NB4 (cell line): Measurements from ENCODE around the gene CCDC60.

Source experiments
- DNase-seq: peaks from one replicate; pipeline ENCODE4 v3.0.0; 2010; ENCODE audit warnings: low read depth
- H3K4me3 ChIP-seq: one replicate; pipeline ENCODE4 v1.5.1; 2011; ENCODE audit warnings: mild to moderate bottlenecking, low read depth, low read length, moderate library complexity
- MYC ChIP-seq: IDR thresholded peaks from 2 replicates; pipeline ENCODE4 v1.6.1; 2011; ENCODE audit warnings: low read depth, low read length
- POLR2A ChIP-seq: IDR thresholded peaks from 2 replicates; pipeline ENCODE4 v1.6.1; 2011; ENCODE audit warnings: mild to moderate bottlenecking; ENCODE audit not compliant: insufficient read length; ENCODE audit errors: extremely low read depth
- TF ChIP-seq, protein P1 (sequence below): IDR thresholded peaks from 2 replicates; pipeline ENCODE4 v1.6.1; 2011; ENCODE audit warnings: low read depth, low read length
- TF ChIP-seq, protein P2 (sequence below): IDR thresholded peaks from one replicate; pipeline ENCODE4 v1.5.1; 2012; ENCODE audit warnings: low read depth, low read length

The CCDC60 gene

DNA sequence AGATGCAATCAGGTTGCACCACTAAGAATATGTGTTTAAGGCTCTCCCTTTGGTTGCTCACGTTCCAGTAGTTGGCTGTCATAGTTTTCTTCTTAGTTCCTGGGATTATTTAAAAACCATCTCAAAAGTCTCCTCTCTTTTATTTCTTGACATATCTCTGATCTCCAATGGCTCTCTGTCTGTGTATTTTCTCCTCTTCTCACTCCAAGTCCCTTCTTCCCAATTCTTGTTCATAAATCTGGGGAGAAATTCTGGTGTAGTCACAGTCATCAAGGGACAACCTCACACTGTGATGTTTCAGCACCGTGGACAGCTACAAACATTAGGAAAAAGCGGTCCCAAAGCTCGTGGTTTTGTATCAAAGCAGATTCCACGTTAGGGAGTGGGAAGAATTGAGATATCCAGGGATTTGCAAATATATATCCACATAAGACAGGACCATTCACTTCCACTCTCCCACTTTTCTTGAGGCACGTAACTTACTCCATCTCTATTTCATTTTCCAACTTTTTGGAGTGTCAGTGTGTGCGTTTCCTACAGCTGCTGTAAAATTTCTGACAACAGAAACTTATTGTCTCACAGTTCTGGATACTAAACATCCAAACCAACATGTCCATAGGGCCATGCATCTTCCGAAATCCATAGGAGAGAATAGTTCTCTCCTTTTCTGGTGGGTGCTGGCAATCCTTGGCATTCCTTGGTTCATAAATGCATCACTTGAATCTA lies 178.4 kb downstream of the CCDC60 start:
- TF ChIP-seq, protein P1, sequence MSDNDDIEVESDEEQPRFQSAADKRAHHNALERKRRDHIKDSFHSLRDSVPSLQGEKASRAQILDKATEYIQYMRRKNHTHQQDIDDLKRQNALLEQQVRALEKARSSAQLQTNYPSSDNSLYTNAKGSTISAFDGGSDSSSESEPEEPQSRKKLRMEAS = no peak
- no peak overlapping the region for H3K4me3 ChIP-seq
- DNase-seq = peak; percentile 22

DNA sequence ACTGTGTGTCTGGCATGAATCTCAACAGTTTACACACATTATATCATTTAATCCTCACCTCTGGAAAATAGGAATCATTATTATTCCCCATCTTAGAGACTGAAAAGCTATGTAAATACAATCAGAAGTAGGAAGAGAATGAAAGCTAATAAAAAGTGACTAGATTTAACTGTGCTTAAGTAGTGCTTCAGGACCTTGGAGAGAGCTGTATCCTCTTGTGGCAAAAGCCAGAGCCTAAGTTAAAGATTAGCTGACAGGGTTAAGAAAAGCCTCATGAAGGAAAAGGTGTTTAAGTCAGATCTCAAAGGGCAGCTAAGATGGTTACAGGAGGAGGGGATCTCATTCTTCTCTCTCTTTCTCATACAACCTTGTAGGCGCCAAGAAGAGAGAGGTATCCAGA lies 193.7 kb downstream of the CCDC60 start:
- TF ChIP-seq MYC (no peak), POLR2A (no peak)
- TF ChIP-seq, protein P1 = no peak
- TF ChIP-seq, protein P2, sequence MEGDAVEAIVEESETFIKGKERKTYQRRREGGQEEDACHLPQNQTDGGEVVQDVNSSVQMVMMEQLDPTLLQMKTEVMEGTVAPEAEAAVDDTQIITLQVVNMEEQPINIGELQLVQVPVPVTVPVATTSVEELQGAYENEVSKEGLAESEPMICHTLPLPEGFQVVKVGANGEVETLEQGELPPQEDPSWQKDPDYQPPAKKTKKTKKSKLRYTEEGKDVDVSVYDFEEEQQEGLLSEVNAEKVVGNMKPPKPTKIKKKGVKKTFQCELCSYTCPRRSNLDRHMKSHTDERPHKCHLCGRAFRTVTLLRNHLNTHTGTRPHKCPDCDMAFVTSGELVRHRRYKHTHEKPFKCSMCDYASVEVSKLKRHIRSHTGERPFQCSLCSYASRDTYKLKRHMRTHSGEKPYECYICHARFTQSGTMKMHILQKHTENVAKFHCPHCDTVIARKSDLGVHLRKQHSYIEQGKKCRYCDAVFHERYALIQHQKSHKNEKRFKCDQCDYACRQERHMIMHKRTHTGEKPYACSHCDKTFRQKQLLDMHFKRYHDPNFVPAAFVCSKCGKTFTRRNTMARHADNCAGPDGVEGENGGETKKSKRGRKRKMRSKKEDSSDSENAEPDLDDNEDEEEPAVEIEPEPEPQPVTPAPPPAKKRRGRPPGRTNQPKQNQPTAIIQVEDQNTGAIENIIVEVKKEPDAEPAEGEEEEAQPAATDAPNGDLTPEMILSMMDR = no peak
- DNase-seq = peak; percentile 50
- no peak overlapping the region for H3K4me3 ChIP-seq

DNA sequence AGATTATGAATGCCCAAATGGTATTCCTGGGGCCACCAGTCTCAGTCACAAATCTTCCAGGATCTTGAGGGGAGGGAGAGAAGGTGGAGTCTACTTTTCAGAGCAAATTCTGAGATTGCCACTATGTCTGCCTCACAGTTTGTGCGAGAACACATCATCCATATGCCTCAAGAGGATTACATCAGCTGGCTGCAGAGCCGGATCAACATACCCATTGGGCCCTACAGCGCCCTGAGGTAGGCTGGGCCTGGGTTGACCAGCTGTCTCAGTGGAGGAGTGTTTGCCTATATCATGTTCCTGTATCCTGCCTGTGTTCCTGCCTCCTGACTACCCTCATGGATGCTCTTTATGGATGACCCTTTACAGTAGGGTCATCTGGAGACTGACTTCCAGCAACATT lies 205.9 kb downstream of the CCDC60 start:
- DNase-seq = no peak
- no peak overlapping the region for H3K4me3 ChIP-seq
- TF ChIP-seq POLR2A (no peak), MYC (no peak)
- TF ChIP-seq, protein P2 = no peak
- TF ChIP-seq, protein P1 = no peak

DNA sequence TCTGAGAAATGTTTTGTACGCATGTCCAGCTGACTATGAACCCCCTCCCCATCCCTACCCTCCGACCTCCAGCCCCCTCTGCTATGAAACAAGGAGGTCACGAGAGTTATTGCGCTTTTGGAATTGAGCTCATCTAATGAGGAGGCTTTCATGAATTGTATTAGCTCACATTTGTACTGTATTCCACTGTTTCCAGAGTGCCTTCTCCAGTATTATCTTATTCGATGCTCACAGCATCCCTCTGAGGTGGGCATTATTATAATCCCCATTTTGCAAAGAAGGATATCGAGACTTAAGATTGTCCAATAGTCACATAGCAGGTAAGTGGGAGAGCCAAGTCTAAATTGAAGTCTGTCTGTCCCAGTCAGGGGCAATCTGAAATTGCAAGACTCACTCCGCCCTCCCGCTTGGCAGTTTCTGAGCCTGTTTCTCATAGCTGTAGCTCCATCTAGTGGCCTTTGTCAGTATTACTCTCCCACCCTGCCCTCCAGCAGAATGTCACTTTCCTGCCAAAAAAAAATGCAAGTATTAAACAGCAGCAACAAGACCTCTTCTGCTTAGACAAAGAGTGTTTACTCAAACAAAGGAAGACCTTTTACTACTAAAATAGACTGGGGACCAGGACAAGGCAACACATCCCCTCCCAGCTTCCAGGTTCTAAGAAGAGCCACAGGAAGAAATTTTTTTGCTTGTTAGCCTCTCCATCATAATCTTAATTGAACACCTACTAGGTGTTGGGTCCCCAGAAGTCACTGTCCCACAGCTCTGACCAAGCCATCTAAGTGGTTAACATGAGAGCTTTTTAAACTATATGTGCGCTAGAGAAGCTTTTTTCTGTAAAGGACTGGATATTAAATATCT lies 210.5 kb downstream of the CCDC60 start:
- no peak for TF ChIP-seq MYC
- TF ChIP-seq, protein P2 = peak; percentile 84
- DNase-seq = peak; percentile 79
- no peak overlapping the region for H3K4me3 ChIP-seq

DNA sequence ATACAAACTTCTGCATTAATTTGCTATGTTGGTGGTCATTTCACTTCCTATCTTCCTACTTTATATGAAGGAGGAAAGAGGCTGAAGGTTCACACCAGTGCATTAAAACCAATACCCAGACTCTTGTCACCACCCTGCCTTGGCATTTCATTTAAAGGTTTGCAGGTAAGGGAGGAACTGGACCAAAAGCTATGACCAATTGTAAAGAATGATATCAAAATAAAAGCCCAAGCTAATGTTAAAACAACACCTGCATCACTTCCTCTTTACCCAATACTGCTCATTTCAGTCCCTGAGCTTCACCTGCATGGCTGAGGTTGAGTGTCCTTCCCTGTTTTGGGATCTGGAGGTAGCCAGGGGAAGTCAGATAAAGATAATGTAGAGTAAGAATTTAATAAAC lies 211.8 kb downstream of the CCDC60 start:
- TF ChIP-seq MYC (no peak), POLR2A (no peak)
- TF ChIP-seq, protein P2 = no peak
- TF ChIP-seq, protein P1 = no peak
- no peak for DNase-seq
- H3K4me3 ChIP-seq = no peak overlapping the region

DNA sequence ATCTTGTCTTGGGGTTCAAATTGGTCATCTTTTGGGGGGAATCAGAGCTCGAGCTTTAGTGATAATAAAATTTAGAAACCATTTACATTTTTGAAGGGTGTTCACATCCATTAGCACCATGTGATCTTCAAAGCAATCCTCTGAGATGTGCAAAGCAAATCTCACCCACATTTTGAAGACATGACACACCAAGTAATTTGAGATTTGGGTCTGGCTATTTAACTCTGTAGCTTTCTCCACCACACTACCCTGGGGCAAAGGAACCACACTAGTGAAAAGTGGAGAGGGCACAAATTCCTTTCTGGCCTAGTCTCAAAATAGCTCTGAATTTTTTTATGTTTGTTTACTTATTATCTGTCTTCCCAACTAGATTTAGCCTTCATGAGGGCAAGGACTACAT lies 212.5 kb downstream of the CCDC60 start:
- TF ChIP-seq MYC (no peak), POLR2A (no peak)
- TF ChIP-seq, protein P1 = no peak
- TF ChIP-seq, protein P2 = no peak
- DNase-seq = no peak
- H3K4me3 ChIP-seq = no peak overlapping the region
